Measurements from ENCODE around the gene ZC3H8.

ZC3H8 gene

GRCh38 chr2:112194482-112194881 lies 60.4 kb downstream of the ZC3H8 start:
- no peak for DNase-seq

- DNase-seq, result no peak
Measured at GRCh38 chr2:112194028-112194427, 60.8 kb downstream of the ZC3H8 start.

- no peak for DNase-seq
Measured at GRCh38 chr2:112189001-112189556, 65.8 kb downstream of the ZC3H8 start.

GRCh38 chr2:112187805-112188596 lies 66.8 kb downstream of the ZC3H8 start:
- peak; percentile 68 for DNase-seq

- DNase-seq, result no peak
Measured at GRCh38 chr2:112187046-112187715, 67.7 kb downstream of the ZC3H8 start.

GRCh38 chr2:112185131-112185530 lies 69.7 kb downstream of the ZC3H8 start:
- DNase-seq, result no peak

- no peak for DNase-seq
Measured at GRCh38 chr2:112184121-112184520, 70.7 kb downstream of the ZC3H8 start.

- DNase-seq, result no peak
Measured at GRCh38 chr2:112183327-112184025, 71.4 kb downstream of the ZC3H8 start.

GRCh38 chr2:112182581-112183034 lies 72.2 kb downstream of the ZC3H8 start:
- peak; percentile 49 for DNase-seq

GRCh38 chr2:112181571-112182290 lies 73.1 kb downstream of the ZC3H8 start:
- DNase-seq, result peak; percentile 65

GRCh38 chr2:112175958-112176573 lies 78.8 kb downstream of the ZC3H8 start:
- DNase-seq, result no peak

GRCh38 chr2:112175333-112175732 lies 79.5 kb downstream of the ZC3H8 start:
- DNase-seq, result no peak

GRCh38 chr2:112174383-112174782 lies 80.5 kb downstream of the ZC3H8 start:
- no peak for DNase-seq

- no peak for DNase-seq
Measured at GRCh38 chr2:112173646-112174319, 81.1 kb downstream of the ZC3H8 start.

- no peak for DNase-seq
Measured at GRCh38 chr2:112170495-112170894, 84.3 kb downstream of the ZC3H8 start.

- DNase-seq, result no peak
Measured at GRCh38 chr2:112168422-112169124, 86.3 kb downstream of the ZC3H8 start.

- DNase-seq, result peak; percentile 36
Measured at GRCh38 chr2:112166806-112167499, 87.9 kb downstream of the ZC3H8 start.

GRCh38 chr2:112165296-112165695 lies 89.5 kb downstream of the ZC3H8 start:
- no peak for DNase-seq

- no peak for DNase-seq
Measured at GRCh38 chr2:112164876-112165275, 90.0 kb downstream of the ZC3H8 start.

- DNase-seq, result no peak
Measured at GRCh38 chr2:112163541-112163981, 91.3 kb downstream of the ZC3H8 start.
